ENCODE data around the gene TM9SF4. TPM values are rescaled to one million over a fixed set of nuclear protein-coding genes. Genes with fewer than 3 reads are reported as not detected.

TM9SF4 gene
- total and polyA plus RNA-seq, 2 of the 8 experiments (the other 6 are each of a cell fraction or from before 2014, with no cell fraction given): 38.4 to 68.7 TPM

DNA sequence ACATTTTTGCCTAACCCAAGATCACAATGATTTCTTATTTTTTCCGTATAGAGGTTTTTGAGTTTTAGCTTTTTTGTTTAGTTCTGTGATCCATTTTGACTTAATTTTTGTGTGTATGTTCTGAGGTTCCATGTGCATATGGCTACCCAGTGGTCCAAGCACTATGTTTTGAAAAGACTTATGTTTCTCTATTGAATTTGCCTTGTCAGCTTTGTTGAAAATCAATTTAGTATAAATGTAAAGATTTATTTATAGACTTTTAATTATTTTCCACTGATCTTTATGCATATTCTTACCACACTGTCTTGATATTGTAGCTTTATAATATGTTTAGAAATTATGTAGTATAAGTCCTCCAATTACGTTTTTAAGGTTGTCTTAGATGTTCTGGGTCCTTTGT, 10.2 kb downstream of the TM9SF4 start:
- Histone ChIP-seq H2AFZ (ENCODE audit: low read length) (no peak overlapping the region), H3K23me2 (ENCODE audit: low read depth, low read length) (no peaks in the 10 kb centered on the region), H3K4me3 (ENCODE audit: extremely low read depth in 1 of 4, insufficient read depth in 2 of 4, low read depth in 3 of 4, low read length in 4 of 4) (no peak overlapping the region), H4K8ac (ENCODE audit: extremely low read depth, insufficient read depth, low read length) (no peak overlapping the region), H3K14ac (ENCODE audit: insufficient read length) (no peak overlapping the region), H3K79me2 (ENCODE audit: control insufficient read depth in 1 of 2, insufficient read depth in 2 of 2, low read length in 2 of 2) (peaks cover 0 to 71% of the 10 kb centered on the region in 2 experiments; a peak in 3 of 4 replicates), H3K4me1 (replicated peaks in 1 of 4; ENCODE audit: control insufficient read depth in 3 of 4, insufficient read depth in 4 of 4, low read length in 3 of 4) (peaks cover 0 to 6% (median 4%) of the 10 kb centered on the region in 4 experiments; a peak in 4 of 7 replicates), H3K36me3 (ENCODE audit: control insufficient read depth in 2 of 4, insufficient read depth in 4 of 4, low read length in 3 of 4) (peaks cover 0 to 4% (median 0%) of the 10 kb centered on the region in 4 experiments; a peak in 3 of 8 replicates), H4K91ac (replicated peaks; ENCODE audit: insufficient read length, low read length) (no peak overlapping the region), H4K20me1 (replicated peaks in 1 of 2; ENCODE audit: control insufficient read depth in 1 of 2, insufficient read depth in 2 of 2, low read length in 2 of 2) (peaks cover 4 to 11% of the 10 kb centered on the region in 2 experiments), H3K4ac (replicated peaks; ENCODE audit: insufficient read length, low read depth, low read length) (no peak overlapping the region), H3K4me2 (ENCODE audit: insufficient read depth in 1 of 2, low read depth in 2 of 2, low read length in 2 of 2) (no peak overlapping the region), H3K9ac (replicated peaks in 1 of 4; ENCODE audit: extremely low read depth in 1 of 4, low read depth in 3 of 4, low read length in 3 of 4) (no peak overlapping the region), H3K23ac (ENCODE audit: insufficient read length) (no peak overlapping the region), H2BK15ac (ENCODE audit: low read length) (no peak overlapping the region), H2BK5ac (ENCODE audit: low read depth, low read length) (no peak overlapping the region), H2BK12ac (ENCODE audit: low read depth, low read length) (no peak overlapping the region), H3K18ac (ENCODE audit: extremely low read depth, low read length) (no peak overlapping the region), H2BK20ac (ENCODE audit: low read length) (no peak overlapping the region), H3K9me3 (ENCODE audit: insufficient read depth in 2 of 2, low read depth in 1 of 2, low read length in 1 of 2) (peaks cover 0 to 12% of the 10 kb centered on the region in 2 experiments; a peak in 1 of 4 replicates), H3K79me1 (ENCODE audit: low read depth, low read length) (peaks cover 5% of the 10 kb centered on the region), H4K5ac (ENCODE audit: insufficient read length, low read depth, low read length) (no peak overlapping the region), H3K27ac (ENCODE audit: low read depth, low read length) (no peak overlapping the region), H3K56ac (replicated peaks; ENCODE audit: insufficient read length, low read depth, low read length) (no peak overlapping the region), H3K27me3 (replicated peaks in 1 of 4; ENCODE audit: control insufficient read depth in 3 of 4, extremely low read depth in 1 of 4, insufficient read depth in 3 of 4, low read length in 3 of 4) (no peaks in the 10 kb centered on the region), H2AK5ac (ENCODE audit: low read depth, low read length) (no peak overlapping the region), H2BK120ac (replicated peaks; ENCODE audit: low read depth, low read length) (no peak overlapping the region)
- WGBS, 2 experiments (ENCODE audit: extremely low coverage in 1 of 2, insufficient coverage in 1 of 2, insufficient read length in 1 of 2, insufficient replicate concordance in 2 of 2, low coverage in 1 of 2, low lambda C conversion rate in 2 of 2, missing lambda C conversion rate in 1 of 2): 90% methylated on average over 2 of the region's 2 CpGs; no CpG with 5 or more reads in 1 of the 2 experiments
- TF ChIP-seq RBBP5 (IDR thresholded peaks at IDR 0.05; ENCODE audit: borderline replicate concordance, low read depth, low read length) (no peak), JUN (IDR thresholded peaks at IDR 0.05; ENCODE audit: low read depth, low read length) (no peak)
- TF ChIP-seq, protein P1, sequence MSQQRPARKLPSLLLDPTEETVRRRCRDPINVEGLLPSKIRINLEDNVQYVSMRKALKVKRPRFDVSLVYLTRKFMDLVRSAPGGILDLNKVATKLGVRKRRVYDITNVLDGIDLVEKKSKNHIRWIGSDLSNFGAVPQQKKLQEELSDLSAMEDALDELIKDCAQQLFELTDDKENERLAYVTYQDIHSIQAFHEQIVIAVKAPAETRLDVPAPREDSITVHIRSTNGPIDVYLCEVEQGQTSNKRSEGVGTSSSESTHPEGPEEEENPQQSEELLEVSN (IDR thresholded peaks at IDR 0.05): no peak
- ChIA-PET CTCF (ENCODE audit: partially characterized antibody) (interaction anchor here (1.2 kb wide), 1 partner anchor 126 kb away, joined by 3 read pairs; no protein-coding TSS in a partner anchor), POLR2A (ENCODE audit: partially characterized antibody) (no interaction called here)
- DNase-seq (ENCODE audit: low read depth in 1 of 2, low spot score in 2 of 2) (no peak), FAIRE-seq (no peak)

Data from H1 (cell line).